ENCODE results near the gene CERCAM.

The CERCAM gene

DNA sequence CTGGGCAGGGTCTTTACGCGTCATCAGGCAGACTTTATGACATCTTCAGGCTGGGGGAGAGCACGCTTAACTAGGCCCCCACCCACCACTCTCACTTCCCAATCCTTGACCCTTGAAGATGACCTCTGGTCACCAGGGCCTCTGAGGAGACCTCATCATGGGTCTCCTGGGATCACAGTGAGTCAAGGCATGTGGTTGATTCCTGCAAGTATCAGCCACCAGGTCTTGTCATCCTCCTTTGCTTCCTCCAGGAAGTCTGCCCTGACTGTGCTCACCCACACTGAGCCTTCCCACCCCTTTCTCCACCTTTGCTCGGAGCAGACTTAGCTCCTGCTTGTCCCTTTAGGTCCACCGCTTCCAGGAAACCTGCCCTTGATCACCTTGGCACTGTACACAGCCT, 52.4 kb downstream of the CERCAM start:
- no peaks in the 10 kb centered on the region for H3K9me3 ChIP-seq (ENCODE audit: control insufficient read depth in 1 of 2, low read length in 2 of 2)
- peaks cover 15 to 43% of the 10 kb centered on the region in 2 donors for H3K36me3 ChIP-seq (ENCODE audit: control insufficient read depth in 1 of 2, insufficient read depth in 2 of 2, low read length in 2 of 2)
- H3K27me3 ChIP-seq (ENCODE audit: low read depth, low read length): no peaks in the 10 kb centered on the region

DNA sequence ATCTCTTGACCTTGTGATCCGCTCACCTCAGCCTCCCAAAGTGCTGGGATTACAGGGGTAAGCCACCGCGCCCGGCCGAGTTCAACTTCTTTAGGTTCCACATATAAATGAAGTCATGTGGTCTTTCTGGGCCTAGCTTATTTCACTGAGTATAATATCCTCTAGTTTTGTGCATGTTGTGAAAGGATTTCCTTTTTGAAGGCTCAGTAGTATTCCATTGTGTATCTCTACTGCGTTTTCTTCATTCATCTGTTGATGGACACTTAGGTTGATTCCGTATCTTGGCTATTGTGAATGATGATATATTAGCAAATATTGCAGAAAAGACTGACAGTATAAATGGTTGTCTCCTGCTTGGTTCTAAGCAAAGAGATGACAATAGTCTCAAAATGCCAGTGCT, 55.2 kb downstream of the CERCAM start:
- peaks cover 17 to 43% of the 10 kb centered on the region in 2 donors for H3K36me3 ChIP-seq (ENCODE audit: control insufficient read depth in 1 of 2, insufficient read depth in 2 of 2, low read length in 2 of 2)
- no peaks in the 10 kb centered on the region for H3K9me3 ChIP-seq (ENCODE audit: control insufficient read depth in 1 of 2, low read length in 2 of 2)
- no peak overlapping the region for H3K4me3 ChIP-seq (ENCODE audit: low read depth in 1 of 2, low read length in 2 of 2)
- H3K27me3 ChIP-seq (ENCODE audit: low read depth, low read length): no peaks in the 10 kb centered on the region
- no peak overlapping the region for H3K27ac ChIP-seq (ENCODE audit: low read length)
- no peaks in the 10 kb centered on the region for H3K4me1 ChIP-seq (ENCODE audit: control insufficient read depth in 1 of 2, insufficient read depth in 2 of 2, low read length in 2 of 2)

More for the DNA sequence above, 52.4 kb downstream of the CERCAM start:
- Histone ChIP-seq H3K4me3 (ENCODE audit: low read depth in 1 of 2, low read length in 2 of 2) (no peak overlapping the region), H3K27ac (ENCODE audit: low read length) (no peak overlapping the region), H3K4me1 (ENCODE audit: control insufficient read depth in 1 of 2, insufficient read depth in 2 of 2, low read length in 2 of 2) (no peaks in the 10 kb centered on the region)

DNA sequence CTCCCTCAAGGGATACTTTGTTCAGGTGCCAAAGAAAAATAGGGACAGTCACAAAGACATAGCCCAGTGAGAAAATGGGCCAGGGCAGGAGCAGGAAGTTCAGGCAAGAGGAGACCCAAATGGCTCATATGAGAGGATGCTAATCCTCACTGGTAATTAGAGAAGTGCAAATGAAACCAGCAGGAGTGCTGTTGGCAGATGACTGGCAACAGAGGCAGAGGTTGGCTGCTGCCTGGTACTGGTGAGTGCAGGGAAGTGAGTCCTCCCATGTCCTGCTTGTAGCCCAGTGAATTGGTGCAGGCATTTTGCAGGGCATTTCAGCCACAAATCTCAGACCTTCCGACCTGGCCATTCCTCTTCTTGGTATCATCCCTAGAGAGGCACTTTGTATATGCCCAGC, 58.6 kb downstream of the CERCAM start:
- H3K4me1 ChIP-seq (ENCODE audit: control insufficient read depth in 1 of 2, insufficient read depth in 2 of 2, low read length in 2 of 2): no peaks in the 10 kb centered on the region
- H3K9me3 ChIP-seq (ENCODE audit: control insufficient read depth in 1 of 2, low read length in 2 of 2): no peaks in the 10 kb centered on the region
- H3K36me3 ChIP-seq (ENCODE audit: control insufficient read depth in 1 of 2, insufficient read depth in 2 of 2, low read length in 2 of 2): peaks cover 27 to 47% of the 10 kb centered on the region in 2 donors
- H3K27ac ChIP-seq (ENCODE audit: low read length): no peak overlapping the region
- H3K4me3 ChIP-seq (ENCODE audit: low read depth in 1 of 2, low read length in 2 of 2): no peak overlapping the region
- no peaks in the 10 kb centered on the region for H3K27me3 ChIP-seq (ENCODE audit: low read depth, low read length)

DNA sequence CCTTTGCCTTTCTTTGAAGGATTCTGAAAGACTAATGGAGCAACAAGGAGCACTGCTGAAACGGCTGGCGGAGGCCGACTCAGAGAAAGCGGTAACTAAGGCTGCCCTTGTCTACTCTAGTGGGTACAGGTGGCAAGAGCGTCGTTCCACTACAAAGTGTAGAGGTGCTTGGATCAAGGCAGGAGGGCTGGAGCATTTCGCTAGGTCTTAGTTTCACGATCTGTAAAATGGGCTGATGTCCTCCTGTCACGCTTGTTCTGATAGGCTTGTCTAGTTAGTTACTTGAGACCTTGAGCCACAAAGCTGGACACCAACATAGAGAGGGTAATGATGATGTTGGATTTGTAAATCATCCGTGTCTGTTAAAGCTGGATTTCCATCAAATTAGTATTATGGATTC, 60.9 kb downstream of the CERCAM start:
- Histone ChIP-seq H3K27me3 (ENCODE audit: low read depth, low read length) (no peaks in the 10 kb centered on the region), H3K36me3 (ENCODE audit: control insufficient read depth in 1 of 2, insufficient read depth in 2 of 2, low read length in 2 of 2) (peaks cover 37 to 64% of the 10 kb centered on the region in 2 donors), H3K27ac (ENCODE audit: low read length) (no peak overlapping the region), H3K4me3 (ENCODE audit: low read depth in 1 of 2, low read length in 2 of 2) (no peak overlapping the region), H3K4me1 (ENCODE audit: control insufficient read depth in 1 of 2, insufficient read depth in 2 of 2, low read length in 2 of 2) (no peaks in the 10 kb centered on the region), H3K9me3 (ENCODE audit: control insufficient read depth in 1 of 2, low read length in 2 of 2) (no peaks in the 10 kb centered on the region)

DNA sequence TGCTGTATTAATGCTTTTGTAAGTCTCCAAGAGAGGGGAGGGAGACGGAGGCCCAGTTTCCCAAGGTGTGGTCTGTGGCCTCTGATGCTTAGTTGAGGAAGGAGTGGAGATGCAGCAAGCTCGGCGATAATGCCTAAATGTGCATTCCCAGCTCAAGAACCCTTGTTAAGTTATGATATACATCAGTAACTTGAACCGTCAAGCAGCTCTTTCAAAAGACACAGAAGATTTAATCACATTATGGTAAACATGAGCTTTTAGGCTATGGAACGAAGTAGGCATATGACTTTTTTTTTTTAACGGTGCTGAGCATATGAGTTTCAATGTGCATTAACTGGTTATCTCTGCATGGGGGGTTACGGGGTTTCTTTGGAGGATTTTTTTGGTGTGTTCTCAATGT, 61.5 kb downstream of the CERCAM start:
- Histone ChIP-seq H3K36me3 (ENCODE audit: control insufficient read depth in 1 of 2, insufficient read depth in 2 of 2, low read length in 2 of 2) (peaks cover 43 to 67% of the 10 kb centered on the region in 2 donors), H3K4me3 (ENCODE audit: low read depth in 1 of 2, low read length in 2 of 2) (no peak overlapping the region), H3K27me3 (ENCODE audit: low read depth, low read length) (no peaks in the 10 kb centered on the region), H3K4me1 (ENCODE audit: control insufficient read depth in 1 of 2, insufficient read depth in 2 of 2, low read length in 2 of 2) (no peaks in the 10 kb centered on the region), H3K9me3 (ENCODE audit: control insufficient read depth in 1 of 2, low read length in 2 of 2) (no peaks in the 10 kb centered on the region), H3K27ac (ENCODE audit: low read length) (no peak overlapping the region)

DNA sequence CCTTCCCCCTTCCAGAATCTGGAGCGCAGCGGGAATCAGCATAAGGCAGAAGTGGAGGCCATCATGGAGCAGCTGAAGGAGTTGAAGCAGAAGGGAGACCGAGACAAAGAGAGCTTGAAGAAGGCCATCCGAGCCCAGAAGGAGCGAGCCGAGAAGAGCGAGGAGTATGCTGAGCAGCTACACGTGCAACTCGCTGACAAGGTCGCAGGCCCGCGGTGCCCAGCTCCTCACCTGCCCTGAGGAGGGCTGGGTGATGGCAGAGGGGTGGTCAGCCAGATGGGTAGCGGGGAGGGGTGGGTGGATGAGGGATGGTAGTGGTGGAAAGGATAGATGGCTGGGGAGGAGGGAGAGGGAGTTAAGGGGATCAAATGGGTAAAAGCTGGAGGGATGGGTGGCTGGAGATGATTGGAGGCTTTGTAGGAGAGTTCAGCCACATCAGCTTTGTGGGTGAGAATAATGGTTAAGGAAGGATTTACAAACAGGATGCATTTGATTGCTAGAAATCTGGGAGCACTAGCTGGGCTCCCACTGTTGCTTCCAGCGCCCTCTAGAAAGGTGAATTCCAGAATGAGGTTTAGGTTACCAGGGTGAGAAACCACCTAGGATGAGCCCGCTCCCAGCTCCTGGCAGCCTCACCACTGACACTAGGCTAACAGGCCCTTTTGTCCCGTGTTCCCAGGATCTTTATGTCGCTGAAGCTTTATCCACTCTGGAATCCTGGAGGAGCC, 64.2 kb downstream of the CERCAM start:
- H3K4me3 ChIP-seq (ENCODE audit: low read depth in 1 of 2, low read length in 2 of 2): no peak overlapping the region
- H3K9me3 ChIP-seq (ENCODE audit: control insufficient read depth in 1 of 2, low read length in 2 of 2): no peaks in the 10 kb centered on the region
- H3K36me3 ChIP-seq (ENCODE audit: control insufficient read depth in 1 of 2, insufficient read depth in 2 of 2, low read length in 2 of 2): peaks cover 37 to 65% of the 10 kb centered on the region in 2 donors
- no peak overlapping the region for H3K27ac ChIP-seq (ENCODE audit: low read length)
- no peaks in the 10 kb centered on the region for H3K4me1 ChIP-seq (ENCODE audit: control insufficient read depth in 1 of 2, insufficient read depth in 2 of 2, low read length in 2 of 2)
- H3K27me3 ChIP-seq (ENCODE audit: low read depth, low read length): no peaks in the 10 kb centered on the region

DNA sequence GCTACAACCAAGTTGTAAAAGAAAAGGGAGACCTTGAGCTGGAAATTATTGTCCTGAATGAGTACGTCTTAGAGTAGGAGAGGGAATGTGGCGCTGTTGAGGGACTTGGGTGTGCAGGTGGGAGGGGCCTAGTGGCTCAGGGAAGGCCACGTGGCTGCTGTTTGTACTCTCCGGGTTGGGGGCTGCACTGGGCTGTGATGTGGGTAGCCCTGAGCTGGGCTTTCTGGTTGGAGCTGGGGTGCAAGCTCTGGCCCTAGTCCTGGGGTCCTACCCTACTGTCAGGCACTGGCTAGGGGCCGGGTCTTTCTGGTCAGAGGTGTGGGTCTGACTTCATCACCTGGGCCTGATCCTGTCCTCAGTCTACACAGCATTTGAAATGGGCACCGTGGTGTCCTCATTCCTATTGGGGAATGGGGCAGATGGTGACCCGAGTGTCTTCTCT, 64.8 kb downstream of the CERCAM start:
- Histone ChIP-seq H3K9me3 (ENCODE audit: control insufficient read depth in 1 of 2, low read length in 2 of 2) (no peaks in the 10 kb centered on the region), H3K27ac (ENCODE audit: low read length) (no peak overlapping the region)

DNA sequence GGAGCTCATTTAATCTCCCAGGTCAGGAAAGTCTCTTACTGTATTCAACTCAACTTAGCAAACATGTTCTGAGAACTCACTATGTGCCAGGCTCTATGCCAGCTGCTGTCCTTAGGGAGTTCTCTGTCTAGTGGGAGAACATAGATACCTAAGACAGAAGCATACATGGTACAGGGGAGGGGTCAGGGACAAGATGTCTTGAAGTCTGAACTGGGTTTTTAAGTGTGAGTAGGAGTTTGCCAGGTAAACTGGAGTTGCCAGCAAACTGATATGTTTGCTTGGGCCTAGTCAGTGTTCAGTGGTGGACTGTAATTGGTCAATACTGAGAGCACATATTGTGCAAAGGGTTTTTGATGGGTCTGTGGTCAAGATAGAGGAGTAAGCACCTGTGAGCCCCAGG, 65.5 kb downstream of the CERCAM start:
- no peak overlapping the region for H3K4me3 ChIP-seq (ENCODE audit: low read depth in 1 of 2, low read length in 2 of 2)
- no peaks in the 10 kb centered on the region for H3K9me3 ChIP-seq (ENCODE audit: control insufficient read depth in 1 of 2, low read length in 2 of 2)
- H3K27me3 ChIP-seq (ENCODE audit: low read depth, low read length): no peaks in the 10 kb centered on the region
- H3K36me3 ChIP-seq (ENCODE audit: control insufficient read depth in 1 of 2, insufficient read depth in 2 of 2, low read length in 2 of 2): peaks cover 37 to 72% of the 10 kb centered on the region in 2 donors
- H3K27ac ChIP-seq (ENCODE audit: low read length): no peak overlapping the region
- no peaks in the 10 kb centered on the region for H3K4me1 ChIP-seq (ENCODE audit: control insufficient read depth in 1 of 2, insufficient read depth in 2 of 2, low read length in 2 of 2)

More for the DNA sequence above, 64.8 kb downstream of the CERCAM start:
- peaks cover 37 to 71% of the 10 kb centered on the region in 2 donors for H3K36me3 ChIP-seq (ENCODE audit: control insufficient read depth in 1 of 2, insufficient read depth in 2 of 2, low read length in 2 of 2)
- H3K27me3 ChIP-seq (ENCODE audit: low read depth, low read length): no peaks in the 10 kb centered on the region
- H3K4me3 ChIP-seq (ENCODE audit: low read depth in 1 of 2, low read length in 2 of 2): no peak overlapping the region
- H3K4me1 ChIP-seq (ENCODE audit: control insufficient read depth in 1 of 2, insufficient read depth in 2 of 2, low read length in 2 of 2): no peaks in the 10 kb centered on the region

Measured in muscle layer of duodenum (tissue), 2 donors.